Activated T-helper 9 cell treated with anti-CD3 and anti-CD28 coated beads, Interleukin-2, amount 50 U/mL, for 16 hours (primary cell): ENCODE data around the gene AHRR.
"Not testable (repeated sequence)": the region's sequence is repeated elsewhere in the genome, so short reads cannot be mapped to it uniquely, and the experiment has no call there.

Source experiments
- DNase-seq: peaks from one replicate; pipeline ENCODE4 v3.0.0-alpha.2; 2020; ENCODE audit warnings: low read depth

AHRR gene

DNA sequence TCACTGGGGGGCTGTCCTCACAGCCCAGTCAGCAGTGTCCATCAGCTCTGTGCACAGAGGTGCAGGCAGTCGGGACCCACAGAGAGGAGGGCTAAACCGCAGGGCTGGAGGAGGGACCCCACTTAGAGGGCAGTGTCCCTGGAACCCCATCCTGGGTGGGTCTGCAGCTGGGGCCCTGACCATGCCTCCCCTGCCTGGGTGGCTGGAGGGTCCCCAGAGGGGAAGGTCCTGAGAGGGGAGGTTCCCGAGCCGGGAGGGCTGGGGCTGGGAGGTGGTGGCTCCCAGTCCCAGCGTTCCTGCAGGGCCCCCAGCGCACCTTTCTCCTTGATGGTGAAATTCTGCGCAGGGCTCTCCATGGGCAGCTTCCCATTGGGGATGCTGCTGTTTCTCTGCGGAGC is 154.2 kb downstream of the AHRR start:
- no peak for DNase-seq

DNA sequence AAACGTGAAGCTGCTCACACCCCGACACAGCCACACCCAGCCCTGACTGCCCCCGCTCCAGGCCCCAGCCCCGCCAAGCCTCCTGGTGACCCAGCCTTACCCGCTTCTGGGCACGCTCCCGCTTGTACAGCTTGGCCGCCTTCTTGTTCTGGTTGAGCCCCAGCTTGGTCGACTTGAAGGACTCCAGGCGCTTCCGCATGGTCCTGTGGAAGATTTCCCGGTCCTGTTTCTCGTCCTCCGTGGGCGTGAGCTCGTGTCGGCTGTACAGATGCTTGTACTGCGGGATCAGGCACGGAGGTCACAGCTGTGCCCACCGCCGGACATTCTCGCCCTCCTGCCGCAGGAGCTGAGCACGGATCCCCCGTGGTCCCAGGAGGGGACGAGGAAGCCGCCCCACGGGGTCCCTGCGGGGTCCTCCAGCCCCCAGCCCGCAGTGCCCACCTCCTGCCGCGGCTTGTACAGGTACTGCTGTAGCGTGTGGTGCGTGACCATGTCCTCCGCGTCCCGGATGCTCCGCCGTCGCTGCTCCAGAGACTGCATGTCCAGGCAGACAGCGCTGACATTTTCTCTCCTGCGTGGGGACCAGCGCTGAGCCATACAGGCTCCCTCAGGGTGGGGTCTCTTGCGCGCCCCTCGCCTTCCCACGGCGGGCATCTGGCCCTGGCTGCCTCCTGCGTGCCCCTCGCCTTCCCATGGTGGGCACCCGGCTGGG is 154.7 kb downstream of the AHRR start:
- no peak for DNase-seq

DNA sequence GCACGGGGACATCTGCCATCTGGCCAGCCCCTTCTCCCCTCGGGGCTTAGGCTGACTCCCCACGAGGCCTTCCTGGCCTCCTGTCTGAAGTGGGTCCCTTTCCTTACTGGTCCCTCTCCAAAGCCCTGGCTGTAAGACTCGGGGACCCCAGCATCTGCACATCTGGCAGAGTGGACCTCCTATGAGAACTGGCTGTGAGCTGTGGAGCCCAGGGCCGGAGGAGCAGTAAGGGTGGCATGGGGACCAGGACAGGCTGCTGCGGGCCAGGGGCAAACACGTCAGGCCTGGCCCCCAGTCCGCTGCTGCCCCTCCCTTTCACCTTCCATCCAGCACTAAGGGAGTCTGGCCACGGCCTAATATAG is 155.3 kb downstream of the AHRR start:
- DNase-seq = no peak

DNA sequence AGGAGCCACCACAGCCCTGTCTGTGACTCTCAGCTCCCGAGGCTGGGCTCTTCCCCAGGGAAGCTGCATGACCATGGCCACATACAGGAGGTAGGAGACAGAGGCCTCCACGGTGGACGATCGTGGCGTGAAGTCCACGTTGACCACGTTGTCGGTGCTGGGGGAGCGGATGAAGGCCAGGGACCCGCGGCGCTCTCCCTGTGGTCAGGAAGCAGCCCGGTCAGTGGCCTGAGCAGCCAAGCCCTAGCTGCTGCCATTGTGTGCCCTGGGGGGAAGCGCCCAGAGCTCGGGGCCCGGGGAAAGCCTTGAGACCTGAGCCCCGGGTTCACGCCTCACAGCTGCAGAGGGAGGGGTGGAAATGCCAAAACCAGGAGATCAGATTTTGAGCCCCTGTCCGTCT is 155.7 kb downstream of the AHRR start:
- no peak for DNase-seq

DNA sequence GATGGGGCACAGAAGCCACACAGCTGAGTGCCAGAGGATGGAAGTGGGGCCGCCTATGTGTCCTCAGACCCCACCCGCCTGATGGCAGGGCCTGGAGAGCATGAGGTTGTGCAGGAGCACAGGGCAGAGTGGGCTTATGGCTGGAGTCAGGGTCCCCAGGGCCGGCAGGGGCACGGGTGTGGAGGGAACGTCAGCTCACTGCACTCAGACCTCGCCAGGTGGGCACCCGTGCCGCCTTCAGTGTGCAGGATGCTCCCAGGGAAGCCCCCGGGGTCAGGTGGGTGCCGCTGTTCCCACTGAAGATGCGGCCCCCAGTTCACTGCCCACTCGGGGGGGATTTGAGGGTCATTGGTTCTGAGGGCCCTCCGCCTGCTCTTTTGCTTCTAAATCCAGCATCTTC is 156.4 kb downstream of the AHRR start:
- DNase-seq = no peak

DNA sequence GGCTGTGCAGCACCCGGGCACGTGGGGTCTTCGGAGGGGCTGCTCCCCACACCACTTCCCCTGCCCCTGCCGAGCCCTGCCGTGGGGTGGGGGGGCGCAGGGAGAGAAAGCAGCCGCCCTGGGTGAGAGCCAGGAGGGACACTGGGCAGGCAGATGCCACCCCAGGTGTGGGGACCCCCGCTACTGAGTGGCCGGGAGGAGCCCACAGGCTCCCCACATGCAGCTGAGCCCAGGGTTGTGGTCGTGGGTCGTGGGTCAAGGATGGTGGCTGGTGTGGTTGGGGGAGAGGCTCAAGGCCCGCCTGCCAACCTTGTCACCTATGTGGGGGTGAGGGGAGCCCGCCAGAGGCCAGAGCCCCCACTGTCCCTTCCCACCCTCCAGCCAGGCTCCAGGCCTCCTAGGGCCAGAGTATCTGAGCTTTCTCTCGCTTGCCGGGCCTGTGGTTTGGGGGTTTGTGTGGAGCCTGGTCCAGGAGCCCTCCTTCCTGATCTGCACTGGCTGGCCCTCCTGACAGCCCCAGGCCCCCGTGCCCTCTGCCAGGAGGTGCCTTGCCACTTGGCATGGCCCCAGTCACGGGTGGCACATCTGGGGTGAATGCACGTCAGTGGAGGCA is 157.0 kb downstream of the AHRR start:
- DNase-seq = no peak

DNA sequence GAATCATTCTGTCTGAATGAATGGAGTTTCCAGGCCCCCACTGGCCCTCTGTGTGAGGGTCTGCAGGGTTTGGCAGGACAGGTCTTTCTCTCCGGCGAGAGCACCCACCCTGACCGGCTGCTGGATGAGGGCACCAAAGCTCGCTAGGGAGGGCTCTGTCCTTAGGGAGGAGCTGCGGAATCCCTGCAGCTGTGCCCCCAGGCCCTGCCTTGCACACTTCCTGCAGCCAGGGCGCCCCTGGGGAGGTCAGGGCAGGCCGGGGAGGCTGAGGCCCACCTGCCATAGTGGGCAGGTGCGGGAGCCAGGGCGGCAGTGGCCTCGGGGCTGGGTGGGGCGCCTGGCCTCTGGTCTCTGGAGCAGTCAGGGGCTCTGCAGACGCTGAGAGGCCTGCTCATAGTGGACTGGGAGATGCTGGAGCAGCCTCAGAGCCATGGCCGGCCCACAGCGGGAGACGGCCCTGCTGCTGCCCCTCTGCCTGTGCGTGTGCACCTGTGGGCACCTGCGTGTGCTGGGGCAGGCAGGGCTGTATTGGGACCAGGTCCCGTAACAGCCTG is 157.5 kb downstream of the AHRR start:
- no peak for DNase-seq

DNA sequence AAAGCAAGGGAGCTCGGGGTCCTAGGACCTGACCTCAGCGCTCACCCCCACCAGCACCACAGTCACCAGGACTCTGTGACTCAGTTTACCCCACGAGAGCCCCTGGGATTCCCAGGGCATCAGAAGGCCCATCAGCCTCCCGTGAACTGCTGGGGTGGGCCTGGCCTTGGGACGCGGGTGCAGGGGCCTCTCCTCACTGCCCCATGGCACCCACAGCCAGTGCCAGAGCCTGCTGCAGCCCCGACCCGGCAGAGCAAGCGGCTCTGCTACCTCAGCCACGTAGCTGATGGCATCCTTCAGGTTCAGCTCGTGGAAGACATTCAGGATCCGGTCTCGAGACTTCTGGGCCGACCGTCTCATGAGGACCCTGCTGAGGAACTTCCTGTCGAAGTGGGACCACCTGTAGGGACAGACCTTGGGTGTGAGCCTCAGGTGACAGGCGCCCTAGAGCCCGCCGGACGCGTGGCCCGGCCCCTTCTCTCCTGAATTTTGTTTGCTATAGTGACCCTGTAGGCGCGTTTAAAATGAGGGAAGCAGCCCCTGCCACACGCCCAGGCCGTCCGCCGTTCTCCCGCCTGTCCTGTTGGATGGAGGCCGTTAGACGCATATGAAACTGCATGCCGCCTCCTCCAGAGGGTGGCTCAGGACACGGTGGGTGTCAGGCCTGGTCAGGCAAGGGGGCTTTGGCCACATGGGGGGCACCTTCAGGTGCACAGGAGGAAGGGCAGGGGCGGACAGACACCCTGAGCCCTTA is 158.2 kb downstream of the AHRR start:
- no peak for DNase-seq

DNA sequence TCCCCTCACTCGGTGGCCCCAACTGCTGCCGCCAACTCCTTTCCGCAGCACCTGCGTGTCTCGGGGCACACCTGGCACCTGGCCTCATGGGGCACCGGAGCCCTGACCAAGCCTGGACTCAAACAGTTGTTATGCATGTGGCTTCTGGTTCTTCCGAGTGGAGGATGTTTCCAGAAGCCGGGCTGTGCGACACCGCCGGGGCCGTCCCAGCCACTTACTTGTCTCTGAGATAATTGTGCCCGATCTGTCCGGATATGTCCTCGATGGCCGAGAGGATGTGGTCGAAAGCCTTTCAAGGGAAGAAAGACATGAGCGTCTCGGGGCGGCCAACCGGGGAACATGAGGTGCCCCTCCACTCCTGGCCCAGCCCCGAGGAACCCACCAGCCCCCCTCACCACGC is 159.8 kb downstream of the AHRR start:
- DNase-seq = no peak

DNA sequence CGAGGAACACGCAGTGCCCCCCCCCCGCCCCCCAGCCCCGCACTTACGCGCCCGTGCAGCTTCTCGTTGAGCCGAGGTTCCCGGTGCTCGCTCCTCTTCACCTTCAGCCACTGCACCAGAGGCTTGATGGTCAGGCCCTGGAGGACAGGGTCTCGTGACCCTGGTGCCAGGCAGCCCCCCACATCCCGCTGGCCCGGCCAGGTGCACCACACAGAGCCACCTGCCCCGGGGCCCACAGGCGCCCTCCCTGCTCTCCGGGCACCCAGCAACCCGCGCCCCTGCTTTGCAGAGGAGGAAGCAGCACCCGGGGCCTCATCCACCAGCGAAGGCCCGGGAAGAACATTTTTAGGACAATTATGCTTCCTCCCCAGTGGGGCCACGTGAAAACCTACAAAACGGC is 160.5 kb downstream of the AHRR start:
- DNase-seq = no peak

DNA sequence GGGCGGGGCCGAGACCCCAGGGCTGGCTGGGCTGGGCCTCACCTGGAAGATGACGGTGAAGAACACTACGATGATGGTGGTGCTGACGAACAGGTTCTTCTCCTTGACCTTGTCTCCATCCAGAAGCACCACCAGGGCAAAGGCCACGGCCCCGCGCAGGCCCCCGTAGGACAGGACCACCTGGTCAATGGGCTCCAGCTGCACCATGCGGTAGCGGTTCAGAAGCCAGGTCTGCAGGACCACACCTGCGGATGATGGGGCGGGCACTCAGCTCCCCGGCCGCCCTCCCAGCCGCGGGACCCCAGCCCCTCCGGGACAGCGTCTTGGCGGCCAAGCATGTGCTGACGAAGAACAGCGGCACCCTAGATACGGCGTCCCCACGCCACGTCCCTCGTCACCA is 161.0 kb downstream of the AHRR start:
- no peak for DNase-seq

DNA sequence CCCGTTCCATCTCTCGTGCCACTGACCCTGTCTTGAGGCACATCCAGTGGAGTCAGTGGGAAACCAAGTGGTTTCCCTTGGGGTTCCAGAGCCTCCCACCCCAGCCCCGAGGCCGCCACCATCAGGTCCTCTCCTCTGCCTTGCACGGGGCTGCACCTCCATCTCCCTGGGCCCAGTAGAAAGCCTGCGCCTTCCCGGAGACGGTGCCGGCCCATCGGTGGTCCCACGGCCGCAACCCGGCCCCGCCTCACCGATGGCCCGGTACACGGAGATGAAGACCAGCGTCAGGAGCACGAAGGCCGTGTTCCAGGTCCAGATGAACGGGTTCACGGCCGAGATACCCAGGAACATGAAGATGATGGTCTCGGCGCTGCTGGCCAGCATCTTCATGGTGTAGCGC is 161.5 kb downstream of the AHRR start:
- no peak for DNase-seq

DNA sequence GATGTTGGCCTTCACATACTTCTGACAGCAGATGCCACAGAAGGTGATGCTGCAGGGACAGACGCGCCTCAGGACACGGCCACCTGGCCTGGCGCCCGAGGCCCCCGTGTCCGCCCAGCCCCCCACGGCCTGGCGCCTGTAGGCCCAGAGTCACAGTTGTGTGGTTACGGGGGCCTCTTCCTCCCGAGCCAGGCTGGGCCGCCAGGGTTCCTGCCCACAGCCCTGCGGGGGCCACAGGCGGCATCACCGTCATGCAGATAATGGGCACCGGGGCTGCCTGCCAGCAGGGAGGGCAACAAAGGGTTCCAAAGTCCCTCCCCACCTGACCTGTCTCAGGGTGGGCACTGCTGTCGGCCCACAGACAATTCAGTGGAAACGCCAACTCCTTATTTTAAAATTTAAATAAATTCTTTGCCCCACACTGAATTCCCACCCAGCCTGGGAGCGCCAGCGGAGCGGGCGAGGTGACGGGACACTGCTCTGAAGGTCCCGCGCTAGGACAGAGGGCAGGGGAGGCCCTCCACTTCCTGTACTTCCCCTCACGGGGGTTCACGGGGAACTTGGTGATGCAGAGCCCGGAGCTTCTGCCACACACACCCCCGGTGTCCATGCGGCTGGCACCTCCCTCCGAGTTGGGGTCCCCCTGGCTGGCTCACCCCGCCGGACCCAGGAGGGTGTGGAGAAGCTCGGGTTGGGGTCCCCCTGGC is 162.1 kb downstream of the AHRR start:
- no peak for DNase-seq

DNA sequence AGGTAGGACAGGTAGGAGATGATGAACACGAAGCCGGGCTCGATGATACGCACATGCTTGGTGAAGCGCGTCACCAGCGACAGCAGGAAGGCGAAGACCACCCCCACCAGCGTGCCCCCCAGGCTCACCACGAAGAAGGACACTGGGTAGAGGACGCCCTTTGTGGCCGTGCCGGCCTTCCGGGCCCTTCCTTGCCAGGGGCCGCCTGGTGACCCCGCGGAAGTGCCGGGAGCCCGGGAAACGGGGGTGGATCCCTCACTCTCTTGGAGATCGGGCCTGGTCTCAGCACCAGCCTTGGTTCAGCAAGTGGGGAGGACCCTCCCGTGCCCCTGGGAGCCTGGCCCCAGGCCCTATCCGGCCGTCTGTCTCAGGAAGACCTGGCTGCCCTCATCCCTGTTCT is 163.0 kb downstream of the AHRR start:
- no peak for DNase-seq

DNA sequence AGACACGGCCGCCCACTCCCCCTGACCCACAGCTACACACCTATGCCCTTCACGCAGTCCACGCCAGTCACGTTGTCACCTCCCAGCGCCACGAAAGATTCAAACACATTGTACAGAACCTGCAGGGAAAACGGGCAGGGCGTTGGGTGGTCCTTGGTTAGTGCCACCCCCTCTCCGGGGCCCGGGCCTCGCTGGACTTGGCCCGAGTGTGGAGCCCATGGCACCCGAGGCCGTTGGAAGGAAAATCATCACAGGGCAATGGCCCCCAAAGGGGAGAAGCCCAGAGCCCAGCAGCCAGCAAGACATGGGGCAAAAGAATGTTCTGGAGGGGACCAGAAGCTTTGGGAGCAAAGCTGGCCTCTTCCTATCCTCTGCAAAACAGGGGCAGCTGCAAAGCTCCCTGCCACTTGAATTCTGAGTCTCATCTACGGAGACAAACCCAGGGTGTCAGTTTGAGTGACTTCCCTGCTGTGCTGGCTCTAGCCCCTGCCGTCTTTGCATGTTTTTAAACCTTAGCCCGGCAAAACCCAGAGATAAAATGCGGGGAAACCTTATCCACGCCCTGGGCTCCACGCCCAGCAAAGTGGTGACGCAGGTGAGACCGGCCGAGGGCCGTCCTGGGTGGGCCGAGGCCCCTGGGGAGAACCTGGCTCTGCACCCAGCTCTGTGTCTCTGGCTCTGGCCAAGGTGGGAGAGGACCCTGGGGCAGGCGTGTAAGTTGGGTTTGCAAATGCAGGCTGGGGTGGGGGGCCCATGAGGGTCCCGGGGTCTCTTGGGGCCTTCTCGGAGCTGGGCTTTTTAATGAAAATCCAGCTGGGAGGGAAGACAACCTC is 163.8 kb downstream of the AHRR start:
- DNase-seq = no peak

DNA sequence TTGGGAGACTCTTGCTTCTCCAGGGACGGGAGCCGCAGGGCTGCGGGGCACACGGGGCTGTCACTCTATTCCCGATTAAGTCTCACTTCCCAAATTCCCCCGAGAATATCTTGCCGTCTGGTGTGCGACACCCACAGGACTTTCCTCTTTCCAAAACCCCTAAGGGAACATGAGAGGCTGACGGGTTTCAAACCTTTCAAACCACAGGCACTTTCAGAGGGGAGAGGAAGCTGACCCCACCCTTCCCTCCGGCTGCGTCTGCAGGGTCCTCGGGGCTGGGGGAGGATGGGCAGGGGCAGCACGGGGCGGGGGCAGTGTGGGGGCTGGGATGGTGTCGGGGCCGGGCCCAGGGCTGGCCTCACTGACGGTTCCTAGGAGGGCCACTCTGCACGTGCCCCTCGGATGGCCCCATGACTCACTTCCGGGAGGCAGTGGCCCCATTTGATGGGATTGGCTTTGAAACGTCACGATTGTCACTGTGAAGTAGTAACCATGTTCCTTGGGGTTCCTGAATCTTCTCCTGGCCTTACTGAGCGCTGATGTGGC is 164.5 kb downstream of the AHRR start:
- no peak for DNase-seq

DNA sequence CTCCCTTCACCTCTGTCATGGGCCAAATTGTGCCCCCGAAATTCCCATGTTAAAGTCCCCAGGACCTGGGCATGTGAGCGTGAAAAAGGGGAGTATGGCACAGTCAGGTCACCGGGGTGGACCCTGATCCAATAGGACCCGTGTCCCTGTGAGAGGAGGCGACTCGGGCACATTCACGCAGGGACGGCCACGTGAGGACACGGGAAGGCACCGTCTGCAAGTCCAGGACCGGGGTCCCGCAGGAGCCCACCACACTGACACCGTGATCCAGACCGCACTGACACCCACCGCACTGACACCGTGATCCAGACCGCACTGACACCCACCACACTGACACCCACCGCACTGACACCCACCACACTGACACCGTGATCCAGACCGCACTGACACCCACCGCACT is 165.1 kb downstream of the AHRR start:
- DNase-seq = not testable (repeated sequence)
